Esophagus muscularis mucosa (tissue), 3 donors: ENCODE results near the gene TGFB1.

Experiments used
- CTCF ChIP-seq, 3 experiments: fragments of 200-600 bp in 2 of 3; fragments of 450-650 bp in 1 of 3; sonication (generic) in 2 of 3; IDR thresholded peaks; one replicate each; pipeline ENCODE4 v1.5.1; 2017 to 2019; ENCODE audit warnings: antibody characterized with exemption in 3 of 3, mild to moderate bottlenecking in 2 of 3, moderate library complexity in 1 of 3
- EP300 ChIP-seq: sonication (generic); formaldehyde crosslinking; IDR thresholded peaks from one replicate; pipeline ENCODE4 v1.6.1; 2017; ENCODE audit warnings: antibody characterized with exemption

DNA sequence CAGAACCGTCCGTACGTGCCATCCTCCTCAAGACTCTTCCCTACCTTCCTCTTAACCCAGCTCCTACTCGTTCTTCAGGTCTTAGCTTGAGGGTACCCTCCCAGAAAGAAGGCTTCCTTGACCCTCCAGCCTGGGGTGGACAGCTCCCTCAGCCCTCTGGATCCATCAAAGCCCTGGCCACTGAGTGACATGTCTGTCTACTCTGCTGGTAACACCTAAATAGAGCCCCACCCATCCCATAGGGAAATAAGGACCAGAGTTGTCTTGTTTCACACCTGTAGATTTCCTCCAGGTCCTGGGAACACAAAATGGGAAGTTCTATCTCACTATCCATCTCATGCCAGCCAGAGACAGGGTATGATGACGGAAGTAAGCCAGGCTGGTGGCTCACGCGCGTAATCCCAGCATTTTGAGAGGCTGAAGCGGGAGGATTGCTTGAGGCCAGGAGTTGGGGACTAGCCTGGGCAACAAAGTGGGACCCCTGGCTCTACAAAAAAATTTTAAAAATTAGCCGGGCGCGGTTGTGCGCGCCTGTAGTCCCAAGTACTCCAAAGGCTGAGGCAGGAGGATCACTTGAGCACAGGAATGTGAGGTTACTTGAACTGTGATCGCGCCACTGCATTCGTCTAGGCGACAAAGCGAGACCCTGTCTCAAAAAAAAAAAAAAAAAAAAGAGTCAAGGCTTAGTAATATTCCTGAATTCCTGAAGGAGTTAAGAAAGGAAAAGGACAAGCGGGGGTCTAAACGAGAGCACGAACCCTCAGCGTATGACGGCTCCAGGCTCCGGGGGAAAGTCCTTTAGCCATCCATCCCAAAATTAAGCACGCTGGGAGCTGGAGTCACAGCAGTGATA lies 44.3 kb downstream of the TGFB1 start:
- TF ChIP-seq CTCF (IDR thresholded peaks at IDR 0.05) = no peak
- TF ChIP-seq EP300 = no peak
